ENCODE data around the gene HSD3B7.
A peak's percentile ranks its signal among the peaks of the same experiment; 100 is the strongest.
"Not testable (repeated sequence)": the region's sequence is repeated elsewhere in the genome, so short reads cannot be mapped to it uniquely, and the experiment has no call there.

HSD3B7 gene

DNA sequence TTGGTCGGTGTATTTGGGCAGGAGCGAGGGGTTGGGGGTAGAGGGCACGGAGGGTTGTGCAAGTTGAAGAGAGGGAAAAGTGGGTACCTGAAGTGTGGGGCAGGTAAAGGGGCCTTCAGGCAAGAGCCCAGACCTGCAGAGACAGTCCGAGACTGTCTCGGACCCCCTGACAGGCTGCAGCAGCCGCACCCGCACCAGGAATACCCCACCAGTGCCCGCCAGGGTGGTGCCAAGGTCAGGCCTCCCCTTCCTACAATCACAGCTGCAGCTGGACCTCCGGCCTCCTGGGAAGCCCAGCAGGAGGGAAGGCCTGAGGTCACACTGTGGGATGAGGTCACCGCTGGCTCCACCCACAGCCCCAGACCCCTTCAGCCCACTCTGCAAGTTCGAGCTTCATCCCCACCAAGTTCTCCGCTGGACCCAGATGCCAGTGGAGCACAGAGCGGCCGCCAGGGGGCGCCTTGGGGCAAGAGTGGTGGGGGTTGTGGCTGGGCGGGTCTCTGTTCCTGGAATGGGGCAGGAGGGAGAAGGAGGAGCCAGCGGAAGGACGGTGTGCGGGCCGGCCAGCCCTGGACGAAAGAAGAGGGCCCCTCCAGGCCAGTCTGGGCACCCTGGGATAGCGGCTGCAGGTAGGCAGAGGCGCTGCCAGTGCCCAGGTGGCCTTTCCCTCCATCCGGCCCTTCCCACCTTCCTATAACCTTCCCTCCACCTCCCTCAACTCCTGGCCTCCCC lies at the start of gene HSD3B7:
Gene HSD3B7, plus strand, starts transcription at position 539 of the 732 bp plus-strand sequence. CDS start 452 bp downstream, outside the sequence.
- peak; percentile 99 for DNase-seq

- no peak for DNase-seq
Observed at GRCh38 chr16:30937692-30938091, 47.3 kb upstream of the HSD3B7 start.

DNA sequence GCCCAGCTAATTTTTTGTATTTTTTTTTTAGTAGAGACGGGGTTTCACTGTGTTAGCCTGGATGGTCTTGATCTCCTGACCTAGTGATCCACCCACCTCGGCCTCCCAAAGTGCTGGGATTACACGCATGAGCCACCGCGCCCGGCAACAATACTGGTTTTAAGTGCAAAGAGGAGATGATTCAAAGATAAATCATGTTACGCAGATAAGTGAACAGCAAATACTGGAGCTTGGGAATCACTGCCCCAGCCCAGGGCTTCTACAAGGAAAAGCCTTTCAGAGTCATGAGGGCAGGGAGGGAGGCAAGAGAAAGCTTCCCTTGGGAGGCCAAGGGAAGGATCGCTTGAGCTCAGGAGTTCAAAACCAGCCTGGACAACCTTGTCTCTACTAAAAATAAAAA lies 45.4 kb upstream of the HSD3B7 start:
- DNase-seq: not testable (repeated sequence)

DNA sequence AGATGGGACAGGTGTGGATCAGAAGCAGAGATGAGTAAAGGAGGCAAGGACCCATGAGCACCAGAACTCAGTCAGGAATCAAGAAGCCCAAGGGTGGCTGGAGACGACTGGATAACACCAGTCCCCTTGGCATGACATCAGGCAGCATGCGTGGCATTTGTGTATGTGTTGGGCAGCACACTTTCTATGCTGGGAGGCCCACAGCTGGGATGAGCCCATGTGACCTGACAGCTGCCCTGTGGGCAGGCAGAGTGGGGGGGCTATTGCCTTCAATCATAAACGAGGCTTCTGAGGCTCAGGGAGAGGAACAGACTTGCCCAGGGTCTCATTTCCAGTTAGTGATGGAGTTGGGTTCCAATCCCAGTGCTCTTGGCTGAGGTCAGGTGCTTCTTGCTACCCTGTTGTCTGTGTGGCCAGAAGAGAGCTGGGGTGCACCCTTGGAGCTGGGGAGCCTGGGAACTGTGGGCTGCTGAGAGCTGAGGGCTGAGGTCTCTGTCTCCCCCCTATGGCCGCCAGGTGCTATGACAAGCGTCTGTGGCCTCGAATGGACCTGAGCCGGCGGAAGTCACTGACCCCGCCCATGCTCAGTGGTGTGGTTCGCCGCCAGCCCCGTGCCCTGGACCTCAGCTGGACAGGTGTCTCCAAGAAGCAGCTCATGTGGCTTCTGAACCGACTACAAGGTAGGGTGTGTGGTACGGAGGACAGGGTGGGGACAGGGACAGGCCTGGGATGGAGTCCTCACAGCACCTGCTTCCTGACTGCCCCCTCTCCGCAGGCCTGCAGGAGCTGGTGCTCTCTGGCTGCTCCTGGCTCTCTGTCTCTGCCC lies 43.2 kb upstream of the HSD3B7 start:
- peak; percentile 86 for DNase-seq

- no peak for DNase-seq
Observed at GRCh38 chr16:30942426-30942806, 42.6 kb upstream of the HSD3B7 start.

DNA sequence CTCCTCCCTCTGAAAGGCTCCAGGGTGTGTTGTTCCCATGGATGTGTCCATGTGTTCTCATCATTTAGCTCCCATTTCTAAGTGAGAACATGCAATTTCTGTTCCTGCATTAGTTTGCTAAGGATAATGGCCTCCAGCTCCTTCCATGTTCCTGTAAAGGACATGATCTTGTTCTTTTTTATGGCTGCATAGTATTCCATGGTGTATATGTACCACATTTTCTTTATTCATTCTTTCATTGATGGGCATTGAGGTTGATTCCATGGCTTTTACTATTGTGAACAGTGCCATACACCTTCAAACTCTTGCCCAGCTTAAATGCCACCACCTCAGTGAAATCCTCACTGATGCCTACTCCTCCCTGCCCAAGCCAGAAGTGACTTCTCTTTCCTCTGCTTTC lies 40.7 kb upstream of the HSD3B7 start:
- DNase-seq: no peak

DNA sequence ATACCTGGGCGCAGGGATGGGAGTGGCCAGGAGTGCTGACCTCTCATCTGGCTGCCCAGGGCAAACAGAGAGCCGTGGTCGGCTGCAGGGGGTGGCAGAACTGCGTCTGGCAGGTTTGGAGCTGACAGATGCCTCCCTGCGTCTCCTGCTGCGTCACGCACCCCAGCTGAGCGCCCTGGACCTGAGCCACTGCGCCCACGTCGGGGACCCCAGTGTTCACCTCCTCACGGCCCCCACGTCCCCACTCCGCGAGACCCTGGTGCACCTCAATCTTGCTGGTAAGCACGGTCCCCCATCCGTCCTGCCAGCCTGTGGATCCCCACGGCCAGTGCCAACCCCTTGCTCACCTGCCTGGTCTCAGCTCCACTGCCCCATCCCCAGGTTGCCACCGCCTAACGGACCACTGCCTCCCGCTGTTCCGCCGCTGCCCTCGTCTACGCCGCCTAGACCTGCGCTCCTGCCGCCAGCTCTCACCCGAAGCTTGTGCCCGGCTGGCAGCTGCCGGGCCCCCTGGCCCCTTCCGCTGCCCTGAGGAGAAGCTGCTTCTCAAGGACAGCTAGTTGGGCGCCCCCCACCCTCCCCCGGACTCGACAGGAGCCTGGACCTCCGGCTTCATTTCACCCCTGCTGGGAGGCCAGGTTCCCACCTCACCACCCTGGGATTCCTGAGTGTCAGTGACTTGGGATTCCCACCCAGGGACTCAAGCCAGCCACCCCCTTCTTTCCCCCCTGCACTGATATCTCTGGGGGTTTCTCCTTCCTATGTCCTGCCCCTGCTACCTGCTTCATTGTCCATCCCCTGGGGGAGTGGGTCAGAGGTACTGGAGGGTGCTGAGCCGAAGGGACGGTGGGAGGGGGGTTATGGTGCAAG lies 38.1 kb upstream of the HSD3B7 start:
- DNase-seq: no peak

- no peak for DNase-seq
Observed at GRCh38 chr16:30947541-30947858, 37.5 kb upstream of the HSD3B7 start.

DNA sequence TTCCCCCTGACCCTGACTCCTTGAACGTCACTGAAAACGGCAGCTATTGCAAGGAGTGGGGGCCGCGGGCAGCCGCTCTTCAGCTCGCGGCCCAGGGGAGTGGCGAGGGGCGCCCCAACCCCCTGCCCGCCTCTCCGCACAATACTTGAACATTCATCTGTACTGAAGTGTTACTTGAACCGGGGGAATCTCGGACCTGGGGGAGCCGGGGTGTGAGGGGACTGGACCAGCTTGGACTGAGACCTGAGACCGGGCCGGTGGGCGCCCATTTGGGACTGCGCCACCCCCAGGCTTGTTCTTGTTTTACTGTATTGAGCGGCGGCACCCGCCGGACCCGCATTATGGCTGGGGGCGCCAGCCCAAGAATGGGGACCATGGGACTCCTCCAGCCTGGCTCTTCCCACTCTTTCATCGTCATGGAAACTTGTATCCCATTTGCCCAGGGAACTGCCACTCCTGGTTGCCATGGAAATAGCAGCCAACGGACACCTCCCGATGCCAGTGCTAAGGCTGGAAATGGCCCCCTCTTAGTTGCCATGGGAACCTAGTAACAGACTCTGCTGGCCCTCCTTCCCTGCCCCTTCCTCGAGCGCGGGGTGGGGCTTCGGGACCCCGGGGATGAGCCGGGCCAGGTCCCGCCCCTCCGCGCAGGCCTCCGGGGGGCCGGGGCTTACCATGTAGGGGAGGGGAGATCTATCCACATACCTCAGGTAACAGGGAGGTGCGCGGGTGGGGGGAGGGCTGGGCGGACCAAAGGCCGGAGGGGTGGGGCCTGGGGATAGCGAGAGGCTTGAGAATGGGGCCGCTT lies 36.9 kb upstream of the HSD3B7 start:
- peak; percentile 99 for DNase-seq

DNA sequence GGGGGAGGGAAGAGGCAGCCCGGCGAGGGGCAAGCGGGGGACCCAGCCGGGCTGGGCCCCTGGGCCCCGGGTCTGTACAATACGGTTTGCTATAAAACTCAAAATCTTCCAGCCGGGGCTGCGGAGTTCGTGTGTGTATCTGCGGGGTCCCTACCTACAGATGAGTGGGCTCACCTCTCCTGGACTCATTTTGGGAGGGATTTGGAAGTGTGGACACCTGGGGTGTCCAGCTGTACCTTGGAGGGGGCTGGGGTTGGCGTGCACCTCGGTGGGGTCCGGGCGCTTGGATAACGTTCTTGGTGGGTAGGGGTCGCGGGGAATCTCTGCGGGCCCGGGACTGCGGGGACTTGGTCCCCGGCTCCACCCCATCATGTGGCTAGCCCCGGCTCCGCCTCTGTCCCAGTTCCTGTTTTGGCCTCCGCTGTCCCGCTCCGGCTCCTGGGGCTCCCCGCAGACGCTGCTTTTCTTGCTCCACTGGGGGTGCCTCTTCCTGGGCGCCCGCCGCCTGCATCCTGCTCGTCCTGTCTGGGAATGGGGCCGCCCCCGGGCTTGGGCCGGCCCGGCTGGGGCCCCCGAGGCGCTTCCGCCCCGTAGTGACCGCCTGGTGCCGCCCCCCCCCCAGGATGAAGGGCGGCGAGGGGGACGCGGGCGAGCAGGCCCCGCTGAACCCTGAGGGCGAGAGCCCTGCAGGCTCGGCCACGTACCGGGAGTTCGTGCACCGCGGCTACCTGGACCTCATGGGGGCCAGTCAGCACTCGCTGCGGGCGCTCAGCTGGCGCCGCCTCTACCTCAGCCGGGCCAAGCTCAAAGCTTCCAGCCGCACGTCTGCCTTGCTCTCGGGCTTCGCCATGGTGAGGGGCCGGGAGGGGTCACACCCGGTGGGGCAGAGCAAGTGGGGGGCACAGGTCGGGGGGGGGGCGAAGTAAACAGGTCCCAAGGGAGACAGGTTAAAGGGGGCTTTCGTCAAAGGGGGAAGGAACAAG lies 36.0 kb upstream of the HSD3B7 start, which contains the start of gene ORAI3:
Gene ORAI3, plus strand, starts transcription at position 402 of the 983 bp plus-strand sequence. Its CDS starts 222 bp downstream, at position 624.
- peak; percentile 81 for DNase-seq

DNA sequence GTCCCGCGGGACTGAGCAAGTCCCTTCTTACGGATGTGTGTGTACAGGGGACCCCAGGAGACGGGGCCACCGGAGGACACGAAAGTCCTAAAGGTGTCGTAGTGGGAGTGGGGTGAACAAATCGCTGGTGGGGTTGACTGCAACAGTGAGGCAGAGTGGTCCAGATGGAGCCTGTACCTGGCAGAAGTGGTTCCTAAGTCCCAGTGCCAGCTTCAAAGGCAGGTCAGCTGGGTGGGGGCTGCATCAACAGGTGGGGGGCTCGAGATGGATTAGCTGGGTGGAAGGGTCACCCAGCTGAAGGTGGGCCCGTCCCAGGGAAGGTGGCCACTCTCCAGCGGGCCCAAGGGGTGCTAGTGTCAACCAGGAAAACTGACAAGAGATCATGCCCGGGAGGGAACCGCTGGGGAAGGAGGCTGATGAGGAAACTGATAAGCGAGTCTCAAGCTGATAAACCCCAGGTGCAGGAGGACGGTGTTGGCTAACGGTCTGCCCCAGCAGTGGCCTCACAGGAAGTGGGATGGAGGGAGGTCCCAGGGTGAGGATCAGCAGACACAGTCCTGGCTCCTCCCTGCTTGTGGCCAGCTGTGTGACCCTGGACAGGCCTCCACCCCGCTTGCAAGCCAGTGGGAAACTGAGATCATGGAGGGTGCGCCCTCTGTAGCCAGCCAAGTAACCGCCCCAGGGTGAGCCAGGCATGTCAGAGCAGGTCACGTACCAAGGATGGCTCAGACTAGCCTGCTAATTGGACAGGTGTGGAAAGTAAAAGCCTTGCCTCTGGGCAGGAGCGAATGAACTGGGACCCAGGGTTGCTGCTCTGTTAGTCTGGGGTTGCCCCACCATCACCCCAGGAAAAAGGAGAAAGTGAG lies 35.1 kb upstream of the HSD3B7 start:
- peak; percentile 99 for DNase-seq

DNA sequence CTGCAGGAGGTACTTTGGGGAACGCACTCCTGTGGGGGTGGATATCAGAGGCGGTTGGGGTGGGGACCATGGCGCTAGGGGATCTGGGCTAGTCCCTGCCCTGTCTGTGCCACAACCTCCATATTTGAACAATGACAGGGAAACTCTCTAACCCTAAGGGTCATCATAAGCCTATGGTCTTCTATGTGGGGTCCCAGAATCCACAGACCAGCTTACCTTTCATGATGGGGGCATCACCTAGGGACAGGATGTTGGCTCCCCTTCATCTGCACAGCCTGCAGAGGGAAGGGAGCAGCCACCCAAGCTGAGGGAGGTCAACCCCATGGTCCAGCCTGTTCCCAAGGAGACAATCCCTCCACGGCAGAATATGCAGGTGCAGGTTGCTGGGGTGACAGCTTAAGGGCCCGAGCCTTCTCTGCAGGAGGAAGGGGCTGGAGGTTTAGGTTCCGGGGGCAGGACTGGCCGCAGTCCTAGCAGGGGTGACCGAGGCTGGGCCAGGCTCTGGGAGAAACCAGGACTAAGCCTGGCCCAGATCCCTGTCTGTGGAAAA lies 34.4 kb upstream of the HSD3B7 start:
- no peak for DNase-seq

DNA sequence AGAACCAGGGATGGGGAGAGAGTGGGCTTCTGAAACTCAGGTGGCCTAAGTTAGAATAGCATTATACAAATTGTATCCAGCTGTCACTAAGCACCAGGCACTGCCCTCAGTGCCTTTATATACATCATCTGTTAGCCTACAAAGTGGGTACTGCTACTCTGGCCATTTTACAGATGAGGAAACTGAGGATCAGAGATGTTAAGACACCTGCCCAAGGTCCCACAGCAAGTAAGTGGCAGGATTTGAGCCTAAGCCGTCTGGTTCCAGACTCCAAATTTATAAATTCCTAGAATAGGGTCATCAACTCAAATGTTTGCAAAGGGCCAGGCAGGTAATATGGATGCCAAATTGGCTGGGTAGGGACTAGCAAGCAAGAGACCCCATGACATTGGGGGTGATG lies 33.8 kb upstream of the HSD3B7 start:
- DNase-seq: no peak

GRCh38 chr16:30951750-30952149 lies 33.3 kb upstream of the HSD3B7 start:
- DNase-seq: no peak

- no peak for DNase-seq
Observed at GRCh38 chr16:30953111-30953510, 31.9 kb upstream of the HSD3B7 start.

- peak; percentile 93 for DNase-seq
Observed at GRCh38 chr16:30953511-30954124, 31.4 kb upstream of the HSD3B7 start.

DNA sequence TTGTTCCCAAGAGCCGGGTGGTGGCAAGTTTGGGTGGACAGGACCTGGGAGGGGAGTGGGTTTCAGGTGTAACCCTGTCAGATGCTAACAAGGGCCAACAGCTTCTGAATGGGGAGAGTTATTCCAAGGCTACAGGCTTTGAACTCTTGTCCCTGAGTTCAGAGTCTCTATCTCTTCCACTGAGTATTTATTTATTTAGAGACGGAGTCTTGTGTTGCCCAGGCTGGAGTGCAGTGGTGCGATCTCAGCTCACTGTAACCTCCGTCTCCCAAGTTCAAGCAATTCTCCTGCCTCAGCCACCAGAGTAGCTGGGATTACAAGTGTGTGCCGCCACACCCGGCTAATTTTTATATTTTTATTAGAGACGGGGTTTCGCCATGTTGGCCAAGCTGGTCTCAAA lies 30.0 kb upstream of the HSD3B7 start:
- no peak for DNase-seq

GRCh38 chr16:30956601-30957455 lies 28.2 kb upstream of the HSD3B7 start:
- peak; percentile 94 for DNase-seq
